Colonic mucosa (tissue), 4 donors: ENCODE data around the gene LSM12. TPM values are rescaled to one million over a fixed set of nuclear protein-coding genes. Genes with fewer than 3 reads are reported as not detected.

Experiments
- DNase-seq: peaks from one replicate; pipeline ENCODE4 v3.0.0-alpha.2; 2020
- H3K27ac ChIP-seq: fragments of 200-600 bp; one replicate; pipeline ENCODE4 v1.8.0; 2021
- H3K27me3 ChIP-seq: fragments of 200-600 bp; one replicate; pipeline ENCODE4 v1.8.0; 2021
- H3K36me3 ChIP-seq: fragments of 200-600 bp; one replicate; pipeline ENCODE4 v1.8.0; 2021
- H3K4me1 ChIP-seq: fragments of 200-600 bp; one replicate; pipeline ENCODE4 v1.8.0; 2021; ENCODE audit warnings: mild to moderate bottlenecking
- H3K4me3 ChIP-seq: fragments of 200-600 bp; one replicate; pipeline ENCODE4 v1.8.0; 2021
- H3K9ac ChIP-seq, 2 donors: one replicate each; pipeline ENCODE4 v1.7.0; 2013; ENCODE audit warnings: control low read depth in 2 of 2, low read depth in 2 of 2, low read length in 2 of 2
- H3K9me3 ChIP-seq: fragments of 200-600 bp; one replicate; pipeline ENCODE4 v1.8.0; 2021
- CTCF ChIP-seq: fragments of 200-600 bp; IDR thresholded peaks from one replicate; pipeline ENCODE4 v1.8.0; 2022; ENCODE audit warnings: antibody characterized with exemption, mild to moderate bottlenecking
- intact Hi-C: fragments of 100-400 bp; cut with DNase I; formaldehyde crosslinking; loops from one replicate; pipeline ENCODE4 v1.14.1; 2022
- total RNA-seq, 2 donors: library from RNA; stranded (reverse); fragmentation: NEBNext Ultra II Directional in 1 of 2; extraction: Animal tissue kit (Norgen Biotek cat#: 25700) in 1 of 2; gene quantifications; one replicate each; pipeline ENCODE4 v1.2.1, GENCODE V29; 2021
- donor health status: healthy.
- donor health status: DM: no; HTN: no; CAD: no.
- donor health status: DM: no; HTN: no; CAD: no.

Gene LSM12
- total RNA-seq, 2 donors from 2014 or later, result 60.9 to 74.3 TPM

GRCh38 chr17:44092051-44092450 is 25.6 kb upstream of the LSM12 start:
- intact Hi-C loops, result no loop called here
- Histone ChIP-seq H3K9ac (no peak overlapping the region), H3K4me1 (peaks cover 6% of the 10 kb centered on the region), H3K4me3 (no peak overlapping the region), H3K36me3 (no peaks in the 10 kb centered on the region), H3K27ac (no peak overlapping the region), H3K9me3 (no peaks in the 10 kb centered on the region), H3K27me3 (no peaks in the 10 kb centered on the region)
- DNase-seq, result no peak
- TF ChIP-seq CTCF, result no peak

GRCh38 chr17:44091200-44091997 is 24.9 kb upstream of the LSM12 start:
- peaks cover 4% of the 10 kb centered on the region for H3K4me1 ChIP-seq
- H3K4me3 ChIP-seq, result no peak overlapping the region
- no peak for TF ChIP-seq CTCF
- no peak overlapping the region for H3K9ac ChIP-seq
- no peaks in the 10 kb centered on the region for H3K9me3 ChIP-seq
- no peaks in the 10 kb centered on the region for H3K36me3 ChIP-seq
- no peak overlapping the region for H3K27ac ChIP-seq
- intact Hi-C loops, result no loop called here
- H3K27me3 ChIP-seq, result no peaks in the 10 kb centered on the region
- no peak for DNase-seq

- no peak for DNase-seq
- intact Hi-C loops, result no loop called here
- no peak overlapping the region for H3K4me3 ChIP-seq
- no peaks in the 10 kb centered on the region for H3K4me1 ChIP-seq
- no peaks in the 10 kb centered on the region for H3K36me3 ChIP-seq
- no peak for TF ChIP-seq CTCF
- H3K9me3 ChIP-seq, result no peaks in the 10 kb centered on the region
- no peak overlapping the region for H3K9ac ChIP-seq
- no peak overlapping the region for H3K27ac ChIP-seq
- H3K27me3 ChIP-seq, result no peaks in the 10 kb centered on the region
These were observed 21.8 kb upstream of the LSM12 start for GRCh38 chr17:44088254-44088653.

GRCh38 chr17:44087319-44087718 is 20.8 kb upstream of the LSM12 start:
- H3K9ac ChIP-seq, result no peak overlapping the region
- intact Hi-C loops, result no loop called here
- no peaks in the 10 kb centered on the region for H3K36me3 ChIP-seq

More at GRCh38 chr17:44087319-44087718, 20.8 kb upstream of the LSM12 start:
- no peak for TF ChIP-seq CTCF
- Histone ChIP-seq H3K4me1 (no peaks in the 10 kb centered on the region), H3K27ac (no peak overlapping the region), H3K9me3 (no peaks in the 10 kb centered on the region), H3K4me3 (no peak overlapping the region), H3K27me3 (no peaks in the 10 kb centered on the region)
- no peak for DNase-seq
